8988T (cell line): Measurements from ENCODE around the gene TMCC2.
A peak's percentile ranks its signal among the peaks of the same experiment; 100 is the strongest.
"Not testable (repeated sequence)": the region's sequence is repeated elsewhere in the genome, so short reads cannot be mapped to it uniquely, and the experiment has no call there.

Source experiments
- DNase-seq: peaks from one replicate; pipeline ENCODE4 v3.0.0; 2011

The TMCC2 gene

DNA sequence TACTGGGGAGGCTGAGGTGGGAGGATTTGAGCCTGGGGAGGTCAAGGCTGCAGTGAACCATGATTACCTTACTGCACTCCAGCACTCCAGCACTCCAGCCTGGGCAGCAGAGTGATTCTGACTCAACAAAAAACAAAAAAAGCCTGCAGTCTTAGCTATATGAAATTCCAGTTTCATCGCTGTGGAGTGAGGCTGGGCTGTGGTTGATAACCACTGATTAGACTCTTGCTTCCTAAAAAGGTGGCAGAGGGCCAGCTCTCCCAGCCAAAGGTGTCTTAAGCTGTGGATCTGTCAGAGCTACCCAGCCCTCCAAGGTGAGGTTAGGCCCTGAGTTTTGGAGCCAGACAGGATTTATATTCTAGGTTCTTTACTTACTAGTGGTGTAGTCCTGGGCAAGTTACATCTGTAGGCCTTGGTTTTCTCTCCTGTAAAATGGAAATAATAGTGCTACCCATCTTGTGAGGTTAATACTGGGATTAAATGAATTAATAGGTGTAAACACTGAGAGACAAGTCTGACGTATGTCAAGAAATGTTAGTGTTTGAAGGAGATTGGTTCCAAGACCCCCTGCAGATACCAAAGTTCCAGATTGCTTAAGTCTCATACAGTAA, 35.9 kb downstream of the TMCC2 start:
- DNase-seq, result no peak

- DNase-seq, result no peak
Measured at GRCh38 chr1:205266611-205267305, 39.0 kb downstream of the TMCC2 start.

GRCh38 chr1:205267306-205267902, 39.7 kb downstream of the TMCC2 start:
- DNase-seq, result no peak

DNA sequence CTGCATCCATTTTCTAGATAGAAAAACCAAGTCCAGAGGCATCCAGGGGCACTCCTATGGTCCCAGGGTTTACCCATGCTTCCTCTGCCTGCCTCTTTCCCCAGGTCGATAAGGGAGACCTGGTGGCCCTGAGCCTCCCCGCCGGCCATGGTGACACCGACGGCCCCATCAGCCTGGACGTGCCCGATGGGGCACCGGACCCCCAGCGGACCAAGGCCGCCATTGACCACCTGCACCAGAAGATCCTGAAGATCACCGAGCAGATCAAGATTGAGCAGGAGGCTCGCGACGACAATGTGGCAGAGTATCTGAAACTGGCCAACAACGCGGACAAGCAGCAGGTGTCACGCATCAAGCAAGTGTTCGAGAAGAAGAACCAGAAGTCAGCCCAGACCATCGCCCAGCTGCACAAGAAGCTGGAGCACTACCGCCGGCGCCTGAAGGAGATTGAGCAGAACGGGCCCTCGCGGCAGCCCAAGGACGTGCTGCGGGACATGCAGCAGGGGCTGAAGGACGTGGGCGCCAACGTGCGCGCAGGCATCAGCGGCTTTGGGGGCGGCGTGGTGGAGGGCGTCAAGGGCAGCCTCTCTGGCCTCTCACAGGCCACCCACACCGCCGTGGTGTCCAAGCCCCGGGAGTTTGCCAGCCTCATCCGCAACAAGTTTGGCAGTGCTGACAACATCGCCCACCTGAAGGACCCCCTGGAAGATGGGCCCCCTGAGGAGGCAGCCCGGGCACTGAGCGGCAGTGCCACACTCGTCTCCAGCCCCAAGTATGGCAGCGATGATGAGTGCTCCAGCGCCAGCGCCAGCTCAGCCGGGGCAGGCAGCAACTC, 41.3 kb downstream of the TMCC2 start:
- no peak for DNase-seq

- DNase-seq, result no peak
Measured at GRCh38 chr1:205269711-205270110, 42.0 kb downstream of the TMCC2 start.

DNA sequence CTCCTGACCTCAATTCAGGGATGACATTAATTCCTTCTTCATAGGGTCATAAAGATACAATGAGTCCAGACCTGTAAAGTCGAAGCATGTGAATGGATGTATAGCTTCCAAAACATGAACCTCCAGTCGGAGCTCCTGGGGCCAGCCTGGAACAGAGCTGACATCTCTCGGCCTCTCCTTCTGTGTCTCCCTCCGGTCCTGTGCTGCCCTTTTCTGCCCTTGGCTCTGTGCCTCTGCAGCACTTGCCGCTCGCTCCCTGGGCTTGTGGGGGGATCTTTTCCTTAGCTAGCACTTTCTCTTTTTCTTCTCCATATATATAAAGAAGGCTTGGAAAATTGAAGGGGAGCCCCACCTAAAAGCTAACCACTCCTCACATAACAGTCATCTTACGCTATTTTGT, 42.5 kb downstream of the TMCC2 start:
- DNase-seq, result no peak

- DNase-seq, result no peak
Measured at GRCh38 chr1:205270764-205271163, 43.0 kb downstream of the TMCC2 start.

DNA sequence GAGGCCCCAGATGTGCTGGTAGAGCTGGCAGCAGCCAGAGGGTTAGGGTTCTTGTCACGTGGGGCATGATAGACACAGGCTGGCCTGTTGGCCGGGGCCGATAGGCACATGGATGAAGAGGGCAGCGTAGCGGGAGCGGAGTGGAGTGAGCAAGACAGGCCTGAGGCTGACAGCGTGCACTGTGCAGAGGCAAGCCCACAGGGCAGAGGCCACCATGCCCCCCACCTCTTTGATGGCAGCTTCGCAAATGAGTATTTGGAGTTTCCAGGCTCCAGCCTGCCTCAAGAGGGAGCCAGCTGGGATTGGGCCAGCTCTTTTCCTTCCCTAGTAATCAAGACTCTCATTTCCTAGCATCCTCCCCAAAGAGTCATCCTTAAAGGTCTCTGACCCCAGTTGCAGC, 43.5 kb downstream of the TMCC2 start:
- DNase-seq, result no peak

DNA sequence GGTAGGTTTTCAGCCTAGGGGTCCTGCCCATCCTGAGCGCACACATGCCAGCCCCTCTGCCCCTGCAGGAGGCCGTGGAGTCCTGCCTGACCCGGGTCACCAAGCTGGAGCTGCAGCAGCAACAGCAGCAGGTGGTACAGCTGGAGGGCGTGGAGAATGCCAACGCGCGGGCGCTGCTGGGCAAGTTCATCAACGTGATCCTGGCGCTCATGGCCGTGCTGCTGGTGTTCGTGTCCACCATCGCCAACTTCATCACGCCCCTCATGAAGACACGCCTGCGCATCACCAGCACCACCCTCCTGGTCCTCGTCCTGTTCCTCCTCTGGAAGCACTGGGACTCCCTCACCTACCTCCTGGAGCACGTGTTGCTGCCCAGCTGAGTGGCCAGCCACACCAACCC, 44.0 kb downstream of the TMCC2 start:
- DNase-seq, result no peak

GRCh38 chr1:205272536-205272935, 44.8 kb downstream of the TMCC2 start:
- no peak for DNase-seq

- peak; percentile 89 for DNase-seq
Measured at GRCh38 chr1:205273551-205273982, 45.8 kb downstream of the TMCC2 start.

DNA sequence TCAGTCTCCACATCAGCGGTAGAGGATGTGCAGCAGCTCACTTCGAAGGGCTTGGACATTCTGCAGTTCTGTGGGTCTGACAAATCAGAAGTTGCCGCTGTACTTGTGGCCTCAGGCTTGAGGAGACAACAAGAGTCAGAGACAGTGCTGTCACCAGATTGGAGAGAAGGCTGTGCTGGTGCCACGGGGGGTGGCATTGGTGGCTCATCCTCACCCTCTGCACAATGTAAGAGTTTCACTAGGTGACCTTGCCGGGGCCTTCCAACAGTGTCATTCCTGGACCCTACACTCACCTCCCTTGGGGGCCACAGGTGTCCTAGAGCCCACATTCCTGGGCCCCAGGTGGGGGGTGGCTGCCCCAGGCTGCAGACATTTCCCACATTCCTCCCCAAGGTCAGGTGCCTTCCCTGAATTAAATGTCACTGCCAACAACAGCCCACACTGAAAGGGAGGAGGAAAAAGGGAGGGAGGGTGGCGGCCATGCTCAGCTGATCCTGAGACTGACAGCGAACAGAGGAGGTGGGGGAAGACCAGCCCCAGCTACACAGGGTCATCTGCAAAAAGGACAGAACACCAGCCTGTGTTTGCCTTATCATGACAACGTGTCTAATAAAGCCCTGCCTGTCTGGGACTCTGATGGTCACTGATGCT, 46.4 kb downstream of the TMCC2 start:
- DNase-seq, result no peak

DNA sequence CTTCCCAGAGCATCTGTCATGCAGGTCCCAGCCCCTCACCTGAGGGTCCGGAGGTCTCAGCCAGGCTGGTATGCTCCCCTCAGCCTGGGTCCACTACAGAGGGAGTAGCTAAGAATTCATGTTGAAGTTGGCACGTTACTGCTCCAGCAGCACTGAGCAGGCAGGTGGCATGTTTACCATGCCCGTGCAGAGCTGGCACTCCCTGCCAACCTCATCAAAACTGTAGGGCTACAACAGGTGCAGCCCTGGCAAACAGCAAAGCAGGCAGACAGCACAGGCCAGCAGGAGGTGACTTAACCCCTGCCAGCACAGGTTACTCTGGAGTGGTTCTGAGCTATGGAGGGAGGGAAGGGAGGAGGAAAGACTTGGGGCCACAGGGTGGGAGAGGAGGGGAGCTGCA, 47.4 kb downstream of the TMCC2 start:
- no peak for DNase-seq

GRCh38 chr1:205275916-205276688, 48.4 kb downstream of the TMCC2 start:
- DNase-seq, result no peak

DNA sequence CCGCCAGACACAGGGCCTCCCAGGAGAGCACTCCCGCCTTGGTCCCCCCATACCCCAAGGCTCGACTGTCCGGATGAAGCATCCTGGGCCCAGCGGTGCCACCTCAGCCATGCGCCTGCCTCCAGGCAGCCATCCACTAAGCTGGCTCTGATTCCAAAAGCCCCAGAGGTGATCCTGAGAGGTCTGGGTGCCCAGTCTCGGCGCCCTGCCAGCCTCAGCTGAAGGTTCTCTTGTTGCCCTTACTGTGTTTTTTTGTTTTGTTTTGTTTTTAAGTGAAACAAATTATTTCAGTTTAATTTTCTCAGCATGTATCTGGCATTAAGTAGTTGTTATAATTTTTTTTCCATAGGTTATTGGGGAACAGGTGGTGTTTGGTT, 48.9 kb downstream of the TMCC2 start:
- DNase-seq, result no peak

DNA sequence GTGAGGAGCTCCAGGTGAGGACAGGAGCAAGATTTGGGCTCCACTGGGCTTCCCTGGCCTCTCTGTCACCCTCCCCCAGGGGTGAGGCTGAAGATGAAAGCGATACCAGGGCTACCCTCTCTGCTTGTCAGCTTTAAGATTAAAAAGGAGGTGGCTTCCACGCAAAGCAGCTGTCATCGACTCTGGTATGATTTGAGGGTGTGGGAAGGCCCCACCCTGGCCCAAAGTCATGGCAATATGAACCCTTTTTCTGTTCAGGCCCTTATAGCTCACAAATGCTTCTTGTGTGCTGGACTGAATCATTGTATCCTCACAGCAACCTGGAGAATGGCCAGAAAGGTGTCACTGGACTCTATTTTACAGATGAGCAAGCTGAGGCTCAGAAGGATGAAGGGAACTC, 52.2 kb downstream of the TMCC2 start:
- DNase-seq, result no peak

GRCh38 chr1:205280666-205281395, 53.1 kb downstream of the TMCC2 start:
- DNase-seq, result not testable (repeated sequence)

- no peak for DNase-seq
Measured at GRCh38 chr1:205283270-205284147, 55.8 kb downstream of the TMCC2 start.

DNA sequence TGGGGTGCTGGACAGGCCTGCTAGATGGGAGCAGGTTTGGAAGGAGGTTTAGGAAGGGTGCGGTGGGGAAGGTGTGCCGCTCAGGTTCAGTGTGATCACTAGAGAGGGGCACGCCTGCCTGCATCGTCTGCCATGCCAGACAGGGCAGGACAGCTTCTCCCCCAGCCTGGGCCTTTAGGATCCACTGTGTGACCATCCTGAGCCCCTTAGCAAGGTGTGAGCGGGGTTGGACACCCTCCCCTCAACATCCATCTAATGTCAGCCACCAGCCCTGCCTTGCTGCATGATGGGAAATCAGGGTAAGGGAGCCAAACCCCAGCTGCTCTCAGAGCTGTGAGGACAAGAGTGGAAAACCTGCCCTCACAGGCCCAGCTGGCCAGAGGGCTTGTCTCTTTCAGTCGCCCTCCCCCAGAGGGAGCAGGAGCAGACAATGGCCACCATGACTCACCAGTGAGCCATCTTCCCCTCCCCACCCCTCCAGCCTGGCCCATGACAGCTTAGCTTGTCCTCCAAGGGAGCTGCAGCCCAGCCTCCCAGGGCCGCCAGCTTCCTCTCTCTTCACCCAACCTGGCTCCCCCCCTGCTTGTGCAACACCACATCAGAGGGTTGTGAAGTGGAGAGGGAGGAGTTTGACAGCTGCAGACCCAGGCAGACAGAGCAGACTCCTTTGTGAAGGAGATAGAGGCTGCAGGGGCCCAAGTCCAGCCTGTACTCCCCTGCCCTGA, 56.8 kb downstream of the TMCC2 start:
- peak; percentile 91 for DNase-seq
